ENCODE measurements around the gene SPZ1.

DNA sequence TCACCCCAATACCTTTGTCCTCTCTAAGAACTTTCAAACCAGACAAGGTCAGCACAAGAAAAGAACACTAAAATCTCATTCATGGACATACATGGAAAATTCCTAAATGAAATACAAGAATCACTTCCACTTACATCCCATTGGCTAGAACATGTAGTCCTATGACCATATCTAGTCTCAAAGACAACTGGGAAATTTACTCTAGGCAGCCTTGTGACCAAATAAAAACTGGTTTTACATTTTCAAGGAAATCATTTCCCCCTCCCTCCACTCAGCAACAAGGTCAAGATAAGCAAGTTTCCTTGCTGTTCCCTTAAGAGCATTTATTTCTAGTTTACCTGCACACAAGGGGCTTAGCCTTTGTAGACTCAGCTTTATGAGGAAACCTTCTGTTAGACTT lies 43.6 kb upstream of the SPZ1 start:
- TF ChIP-seq, protein P1, sequence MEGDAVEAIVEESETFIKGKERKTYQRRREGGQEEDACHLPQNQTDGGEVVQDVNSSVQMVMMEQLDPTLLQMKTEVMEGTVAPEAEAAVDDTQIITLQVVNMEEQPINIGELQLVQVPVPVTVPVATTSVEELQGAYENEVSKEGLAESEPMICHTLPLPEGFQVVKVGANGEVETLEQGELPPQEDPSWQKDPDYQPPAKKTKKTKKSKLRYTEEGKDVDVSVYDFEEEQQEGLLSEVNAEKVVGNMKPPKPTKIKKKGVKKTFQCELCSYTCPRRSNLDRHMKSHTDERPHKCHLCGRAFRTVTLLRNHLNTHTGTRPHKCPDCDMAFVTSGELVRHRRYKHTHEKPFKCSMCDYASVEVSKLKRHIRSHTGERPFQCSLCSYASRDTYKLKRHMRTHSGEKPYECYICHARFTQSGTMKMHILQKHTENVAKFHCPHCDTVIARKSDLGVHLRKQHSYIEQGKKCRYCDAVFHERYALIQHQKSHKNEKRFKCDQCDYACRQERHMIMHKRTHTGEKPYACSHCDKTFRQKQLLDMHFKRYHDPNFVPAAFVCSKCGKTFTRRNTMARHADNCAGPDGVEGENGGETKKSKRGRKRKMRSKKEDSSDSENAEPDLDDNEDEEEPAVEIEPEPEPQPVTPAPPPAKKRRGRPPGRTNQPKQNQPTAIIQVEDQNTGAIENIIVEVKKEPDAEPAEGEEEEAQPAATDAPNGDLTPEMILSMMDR (IDR thresholded peaks at IDR 0.05), result no peak
- TF ChIP-seq POLR2A (IDR thresholded peaks at IDR 0.05), result no peak

All from vagina (tissue), 2 donors.